ENCODE results near the gene ST3GAL4. TPM values are rescaled to one million over a fixed set of nuclear protein-coding genes. Genes with fewer than 3 reads are reported as not detected.

The ST3GAL4 gene
- total RNA-seq, 2 experiments from 2014 or later: 14.3 to 18.8 TPM

DNA sequence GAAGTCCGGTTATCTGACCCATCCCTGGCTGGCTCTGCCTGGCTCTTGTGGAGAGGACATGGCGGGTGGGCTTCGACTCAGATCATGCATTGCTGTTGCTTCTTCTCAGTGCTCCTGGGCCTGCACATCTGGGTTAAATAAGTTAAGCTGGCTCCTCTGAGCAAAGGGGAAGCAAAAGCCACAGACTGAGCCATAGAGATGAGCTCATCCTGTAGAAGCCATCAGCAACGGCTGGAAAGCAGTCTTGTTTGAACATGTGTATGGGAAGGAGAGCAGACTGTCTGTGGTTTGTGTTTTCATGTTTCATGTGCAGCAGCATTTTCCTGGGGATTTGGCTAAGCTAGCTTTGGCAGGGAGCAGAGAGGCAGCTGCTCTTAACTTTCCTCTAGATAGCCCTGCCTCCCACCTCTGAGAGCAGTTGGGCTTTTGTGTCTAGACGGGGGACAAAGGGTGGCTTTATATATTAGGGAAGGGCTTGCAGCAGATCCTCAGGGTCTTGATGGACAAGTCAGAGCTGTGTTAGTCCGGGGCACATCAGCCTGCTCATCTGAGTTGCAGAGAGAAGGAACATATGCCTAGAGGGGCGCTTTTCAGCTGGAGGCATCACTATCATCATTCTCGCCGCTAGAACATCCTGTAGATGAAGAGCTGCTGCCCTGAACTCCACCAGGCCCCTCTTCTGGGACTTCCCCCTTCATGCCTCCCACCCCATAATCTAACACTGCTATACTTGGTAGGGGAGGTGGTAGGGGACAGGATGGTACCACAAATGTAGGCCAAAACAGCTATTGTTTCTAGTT is 36.7 kb upstream of the ST3GAL4 start:
- ChIA-PET POLR2A (interaction anchor here (0.8 kb wide), 1 partner anchor 12 kb away, joined by 3 read pairs; no protein-coding TSS in a partner anchor), CTCF (ENCODE audit: unreplicated experiment) (no interaction called here)
- BruUV-seq (replicated peaks): no TSS peak
- no peak overlapping the region for H3K27ac ChIP-seq (ENCODE audit: low read depth, low read length, poor library complexity, severe bottlenecking)
- H3K9me2 ChIP-seq (ENCODE audit: insufficient read depth, low read length): no peaks in the 10 kb centered on the region
- no peak overlapping the region for H3K4me3 ChIP-seq (ENCODE audit: low read depth, low read length, poor library complexity, severe bottlenecking)
- 0 out of 2 replicates have a peak, but pooled peaks cover 5% of the 10 kb centered on the region for H3K9me3 ChIP-seq (ENCODE audit: low read length)
- H4K20me1 ChIP-seq (ENCODE audit: insufficient read depth, low read length): no peaks in the 10 kb centered on the region
- peaks cover 11% of the 10 kb centered on the region for H3K4me1 ChIP-seq (ENCODE audit: insufficient read depth, low read length, poor library complexity, severe bottlenecking)
- peaks cover 23% of the 10 kb centered on the region for H3K36me3 ChIP-seq (ENCODE audit: insufficient read depth, low read length)
- TF ChIP-seq EZH2phosphoT487 (IDR thresholded peaks at IDR 0.05; ENCODE audit: borderline replicate concordance, low read depth, low read length) (no peak), CTCF (conservative IDR thresholded peaks at IDR 0.05; ENCODE audit: low read length) (no peak)
- H3K4me2 ChIP-seq (ENCODE audit: low read length): no peak overlapping the region
- no peaks in the 10 kb centered on the region for H3K79me2 ChIP-seq (ENCODE audit: insufficient read depth, low read depth, low read length)
- no peak overlapping the region for H2AFZ ChIP-seq (ENCODE audit: low read length)
- DNase-seq (ENCODE audit: low spot score): peak; percentile 22
- intact Hi-C loops (cut with micrococcal nuclease; ENCODE audit: unreplicated experiment): no loop called here

- Histone ChIP-seq H3K36me3 (ENCODE audit: insufficient read depth, low read length) (peaks cover 18% of the 10 kb centered on the region), H3K27ac (ENCODE audit: low read depth, low read length, poor library complexity, severe bottlenecking) (no peak overlapping the region), H3K4me3 (ENCODE audit: low read depth, low read length, poor library complexity, severe bottlenecking) (no peak overlapping the region), H4K20me1 (ENCODE audit: insufficient read depth, low read length) (no peaks in the 10 kb centered on the region), H3K9me2 (ENCODE audit: insufficient read depth, low read length) (no peaks in the 10 kb centered on the region), H3K79me2 (ENCODE audit: insufficient read depth, low read depth, low read length) (no peaks in the 10 kb centered on the region), H3K4me1 (ENCODE audit: insufficient read depth, low read length, poor library complexity, severe bottlenecking) (peaks cover 11% of the 10 kb centered on the region), H3K9me3 (ENCODE audit: low read length) (0 out of 2 replicates have a peak, but pooled peaks cover 5% of the 10 kb centered on the region), H2AFZ (ENCODE audit: low read length) (no peak overlapping the region), H3K4me2 (ENCODE audit: low read length) (no peak overlapping the region)
- no peak for TF ChIP-seq EZH2phosphoT487 (IDR thresholded peaks at IDR 0.05; ENCODE audit: borderline replicate concordance, low read depth, low read length)
- intact Hi-C loops (cut with micrococcal nuclease; ENCODE audit: unreplicated experiment): no loop called here
- ChIA-PET POLR2A (no interaction called here), CTCF (ENCODE audit: unreplicated experiment) (no interaction called here)
- no TSS peak for BruUV-seq (replicated peaks)
- DNase-seq (ENCODE audit: low spot score): no peak
Measured at GRCh38 chr11:126319374-126319740, 36.1 kb upstream of the ST3GAL4 start.

GRCh38 chr11:126322996-126323395 is 32.5 kb upstream of the ST3GAL4 start:
- CTCF ChIA-PET (ENCODE audit: unreplicated experiment): no interaction called here
- Histone ChIP-seq H3K9me2 (ENCODE audit: insufficient read depth, low read length) (no peaks in the 10 kb centered on the region), H3K4me1 (ENCODE audit: insufficient read depth, low read length, poor library complexity, severe bottlenecking) (peaks cover 10% of the 10 kb centered on the region), H3K9me3 (ENCODE audit: low read length) (no peaks in the 10 kb centered on the region), H2AFZ (ENCODE audit: low read length) (no peak overlapping the region), H3K36me3 (ENCODE audit: insufficient read depth, low read length) (peaks cover 3% of the 10 kb centered on the region; the same call in 1 of the 2 replicates), H3K4me2 (ENCODE audit: low read length) (no peak overlapping the region), H3K79me2 (ENCODE audit: insufficient read depth, low read depth, low read length) (no peaks in the 10 kb centered on the region), H3K27ac (ENCODE audit: low read depth, low read length, poor library complexity, severe bottlenecking) (no peak overlapping the region), H4K20me1 (ENCODE audit: insufficient read depth, low read length) (no peaks in the 10 kb centered on the region), H3K4me3 (ENCODE audit: low read depth, low read length, poor library complexity, severe bottlenecking) (no peak overlapping the region)
- DNase-seq (ENCODE audit: low spot score): no peak
- TF ChIP-seq EZH2phosphoT487 (IDR thresholded peaks at IDR 0.05; ENCODE audit: borderline replicate concordance, low read depth, low read length) (no peak), CTCF (conservative IDR thresholded peaks at IDR 0.05; ENCODE audit: low read length) (no peak)
- intact Hi-C loops (cut with micrococcal nuclease; ENCODE audit: unreplicated experiment): no loop called here
- BruUV-seq (replicated peaks): no TSS peak
- POLR2A ChIA-PET: interaction anchor here (0.8 to 1.5 kb wide), 2 partner anchors 12 to 229 kb away, joined by 3 to 4 read pairs; no protein-coding TSS in a partner anchor

Measured in OCI-LY7 (cell line).